OCI-LY1 (cell line): ENCODE results near the gene MYO1E.

ENCODE experiments used
- H2AFZ ChIP-seq: fragments of 200-600 bp; sonication (generic), shearing (Covaris generic); 2 replicates; pipeline ENCODE4 v1.6.0; 2014; ENCODE audit warnings: antibody characterized with exemption, mild to moderate bottlenecking, low read length
- H3F3A ChIP-seq: fragments of 200-600 bp; sonication (generic), shearing (Covaris generic); 2 replicates; pipeline ENCODE4 v1.6.0; 2014; ENCODE audit warnings: mild to moderate bottlenecking, antibody characterized with exemption, low read length, moderate library complexity; ENCODE audit not compliant: insufficient read depth
- H3K27ac ChIP-seq: fragments of 200-600 bp; sonication (generic); 2 replicates; pipeline ENCODE4 v1.5.1; 2014; ENCODE audit warnings: low read length, mixed run types, mild to moderate bottlenecking, low read depth; ENCODE audit not compliant: poor library complexity, severe bottlenecking
- H3K27me3 ChIP-seq: fragments of 200-600 bp; sonication (generic); 2 replicates; pipeline ENCODE4 v1.6.0; 2014; ENCODE audit warnings: antibody characterized with exemption, mild to moderate bottlenecking, low read length, moderate library complexity; ENCODE audit not compliant: insufficient read depth
- H3K36me3 ChIP-seq: fragments of 200-600 bp; sonication (generic); 2 replicates; pipeline ENCODE4 v1.6.1; 2014; ENCODE audit warnings: mild to moderate bottlenecking, antibody characterized with exemption, low read length, moderate library complexity, mixed read lengths; ENCODE audit not compliant: insufficient read depth
- H3K4me1 ChIP-seq: fragments of 200-600 bp; sonication (generic); 2 replicates; pipeline ENCODE4 v1.5.1; 2014; ENCODE audit warnings: mild to moderate bottlenecking, low read length, moderate library complexity; ENCODE audit not compliant: insufficient read depth, severe bottlenecking
- H3K4me2 ChIP-seq: fragments of 200-600 bp; sonication (generic), shearing (Covaris generic); 2 replicates; pipeline ENCODE4 v1.6.1; 2014; ENCODE audit warnings: low read length
- H3K4me3 ChIP-seq: fragments of 200-600 bp; sonication (generic); 2 replicates; pipeline ENCODE4 v1.5.1; 2014; ENCODE audit warnings: low read length, low read depth, mild to moderate bottlenecking, mixed read lengths; ENCODE audit not compliant: poor library complexity, severe bottlenecking
- H3K79me2 ChIP-seq: fragments of 200-600 bp; shearing (Covaris generic); 2 replicates; pipeline ENCODE4 v1.6.1; 2016; ENCODE audit warnings: mixed run types, low read length, mixed read lengths; ENCODE audit not compliant: insufficient read depth
- H3K9ac ChIP-seq: fragments of 200-600 bp; sonication (generic), shearing (Covaris generic); 2 replicates; pipeline ENCODE4 v1.6.1; 2014; ENCODE audit warnings: mild to moderate bottlenecking, low read length, mixed read lengths
- H3K9me2 ChIP-seq: fragments of 200-600 bp; sonication (generic), shearing (Covaris generic); 2 replicates; pipeline ENCODE4 v1.6.1; 2014; ENCODE audit warnings: low read depth, mild to moderate bottlenecking, low read length, mixed read lengths
- H3K9me3 ChIP-seq: fragments of 200-600 bp; shearing (Covaris generic); 2 replicates; pipeline ENCODE4 v1.6.1; 2014; ENCODE audit warnings: low read length, mixed read lengths
- H4K20me1 ChIP-seq: fragments of 200-600 bp; sonication (generic), shearing (Covaris generic); 2 replicates; pipeline ENCODE4 v1.6.0; 2016; ENCODE audit warnings: mild to moderate bottlenecking, low read length; ENCODE audit not compliant: insufficient read depth
- EZH2 ChIP-seq: fragments of 200-600 bp; sonication (generic), shearing (Covaris generic); IDR thresholded peaks from 2 replicates; pipeline ENCODE4 v1.8.0; 2017; ENCODE audit warnings: borderline replicate concordance, mixed run types, mild to moderate bottlenecking, antibody characterized with exemption, low read length, moderate library complexity, mixed read lengths
- TF ChIP-seq, protein P1 (sequence below): fragments of 200-600 bp; sonication (generic), shearing (Covaris generic); IDR thresholded peaks from 2 replicates; pipeline ENCODE4 v1.5.1; 2017; ENCODE audit warnings: mild to moderate bottlenecking, antibody characterized with exemption, low read length, moderate library complexity, mixed read lengths

Gene MYO1E

DNA sequence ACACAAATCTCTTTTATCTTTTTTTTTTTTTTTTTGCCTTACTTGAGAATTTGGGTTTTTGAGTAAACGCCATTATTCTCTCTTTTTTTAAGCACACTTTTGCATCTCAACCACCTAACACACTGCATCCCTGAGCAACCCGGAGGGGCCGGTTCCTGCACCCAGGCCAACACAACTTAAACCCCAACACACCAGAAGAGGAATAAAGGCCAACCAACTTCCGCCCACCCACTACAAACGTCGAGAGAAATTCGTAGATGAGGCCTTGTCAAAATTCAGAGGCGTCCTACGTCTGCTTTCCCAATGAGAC, 268.1 kb downstream of the MYO1E start:
- Histone ChIP-seq H3K36me3 (peaks cover 34% of the 10 kb centered on the region), H3K4me1 (peaks cover 19% of the 10 kb centered on the region), H4K20me1 (no peaks in the 10 kb centered on the region), H3K9ac (peak overlapping the region; percentile 96), H3K27me3 (no peaks in the 10 kb centered on the region), H3K4me3 (peak overlapping the region; percentile 90), H3K9me3 (no peaks in the 10 kb centered on the region), H3K4me2 (peak overlapping the region; percentile 81), H2AFZ (peak overlapping the region; percentile 68), H3K9me2 (no peaks in the 10 kb centered on the region), H3K27ac (peak overlapping the region; percentile 81), H3F3A (peaks cover 3% of the 10 kb centered on the region; the same call in 1 of the 2 replicates), H3K79me2 (peaks cover 17% of the 10 kb centered on the region)
- TF ChIP-seq, protein P1, sequence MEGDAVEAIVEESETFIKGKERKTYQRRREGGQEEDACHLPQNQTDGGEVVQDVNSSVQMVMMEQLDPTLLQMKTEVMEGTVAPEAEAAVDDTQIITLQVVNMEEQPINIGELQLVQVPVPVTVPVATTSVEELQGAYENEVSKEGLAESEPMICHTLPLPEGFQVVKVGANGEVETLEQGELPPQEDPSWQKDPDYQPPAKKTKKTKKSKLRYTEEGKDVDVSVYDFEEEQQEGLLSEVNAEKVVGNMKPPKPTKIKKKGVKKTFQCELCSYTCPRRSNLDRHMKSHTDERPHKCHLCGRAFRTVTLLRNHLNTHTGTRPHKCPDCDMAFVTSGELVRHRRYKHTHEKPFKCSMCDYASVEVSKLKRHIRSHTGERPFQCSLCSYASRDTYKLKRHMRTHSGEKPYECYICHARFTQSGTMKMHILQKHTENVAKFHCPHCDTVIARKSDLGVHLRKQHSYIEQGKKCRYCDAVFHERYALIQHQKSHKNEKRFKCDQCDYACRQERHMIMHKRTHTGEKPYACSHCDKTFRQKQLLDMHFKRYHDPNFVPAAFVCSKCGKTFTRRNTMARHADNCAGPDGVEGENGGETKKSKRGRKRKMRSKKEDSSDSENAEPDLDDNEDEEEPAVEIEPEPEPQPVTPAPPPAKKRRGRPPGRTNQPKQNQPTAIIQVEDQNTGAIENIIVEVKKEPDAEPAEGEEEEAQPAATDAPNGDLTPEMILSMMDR: no peak
- no peak for TF ChIP-seq EZH2

DNA sequence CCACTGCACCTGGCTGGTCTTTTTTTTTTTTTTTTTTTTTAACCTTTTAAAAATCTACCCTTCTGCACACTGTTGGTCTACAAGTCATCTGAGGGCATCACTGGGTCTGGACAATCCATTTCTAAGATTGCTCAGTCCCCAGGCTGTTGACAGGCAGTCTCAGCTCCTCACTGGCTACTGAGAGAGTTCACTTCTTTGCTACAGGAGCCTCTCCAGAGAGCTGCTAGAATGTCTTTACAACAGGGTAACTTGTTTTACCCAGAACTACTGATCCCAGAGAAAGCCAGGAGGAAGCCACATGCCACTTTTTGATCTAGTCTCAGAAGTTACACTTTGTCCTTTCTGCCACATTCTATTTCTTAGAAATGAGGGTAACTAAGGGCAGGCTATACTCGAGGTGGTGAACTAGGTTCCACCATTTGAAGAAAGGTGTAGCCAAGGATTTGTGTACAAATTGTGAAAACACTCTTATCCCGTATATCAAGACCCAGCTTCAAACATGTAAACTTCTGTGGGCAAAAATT, 273.4 kb downstream of the MYO1E start:
- Histone ChIP-seq H3K27me3 (no peaks in the 10 kb centered on the region), H3K79me2 (no peaks in the 10 kb centered on the region), H3K36me3 (peaks cover 37% of the 10 kb centered on the region), H3K4me1 (peaks cover 2% of the 10 kb centered on the region), H3K27ac (no peak overlapping the region), H3K9me2 (no peaks in the 10 kb centered on the region), H2AFZ (no peak overlapping the region), H3K9ac (no peak overlapping the region), H3F3A (no peaks in the 10 kb centered on the region), H4K20me1 (no peaks in the 10 kb centered on the region), H3K9me3 (no peaks in the 10 kb centered on the region), H3K4me2 (no peak overlapping the region), H3K4me3 (no peak overlapping the region)
- TF ChIP-seq EZH2: no peak
- TF ChIP-seq, protein P1: no peak

DNA sequence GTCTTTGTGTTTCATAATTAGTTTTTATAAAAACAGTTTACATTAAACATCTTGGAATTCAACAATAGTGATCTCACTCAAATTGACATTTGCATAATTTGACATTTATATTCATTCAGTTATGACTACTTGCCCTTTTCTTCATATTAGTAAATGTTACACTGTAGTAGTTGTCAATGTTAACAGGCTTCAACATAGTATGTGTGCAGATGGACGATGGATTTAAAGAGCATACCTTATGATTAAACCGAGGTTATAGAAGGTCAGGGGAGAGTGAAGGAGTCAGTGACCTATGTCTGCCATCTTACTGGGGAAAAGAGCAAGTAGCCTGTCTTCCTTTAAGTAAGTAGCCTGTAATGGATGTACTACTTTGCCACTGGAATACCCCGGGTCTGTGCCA, 276.2 kb downstream of the MYO1E start:
- Histone ChIP-seq H3K36me3 (peaks cover 63% of the 10 kb centered on the region), H3K27me3 (no peaks in the 10 kb centered on the region), H3K4me2 (no peak overlapping the region), H3K27ac (no peak overlapping the region), H4K20me1 (no peaks in the 10 kb centered on the region), H3K9me3 (no peaks in the 10 kb centered on the region), H3K9ac (no peak overlapping the region), H3K4me1 (no peaks in the 10 kb centered on the region), H3K9me2 (no peaks in the 10 kb centered on the region), H2AFZ (no peak overlapping the region), H3K4me3 (no peak overlapping the region), H3F3A (no peaks in the 10 kb centered on the region), H3K79me2 (no peaks in the 10 kb centered on the region)
- TF ChIP-seq, protein P1: no peak
- TF ChIP-seq EZH2: no peak
